GM21390 (cell line): ENCODE measurements around the gene ZSWIM6.
A peak's percentile ranks its signal among the peaks of the same experiment; 100 is the strongest.
"Not testable (repeated sequence)": the region's sequence is repeated elsewhere in the genome, so short reads cannot be mapped to it uniquely, and the experiment has no call there.

Experiments used
- ATAC-seq: cut with Tn5 transposase; IDR thresholded peaks from one replicate; pipeline ENCODE4 v1.9.1; 2021; ENCODE audit not compliant: unreplicated experiment

ZSWIM6 gene

GRCh38 chr5:61405511-61406295, 73.6 kb downstream of the ZSWIM6 start:
- ATAC-seq = no peak

DNA sequence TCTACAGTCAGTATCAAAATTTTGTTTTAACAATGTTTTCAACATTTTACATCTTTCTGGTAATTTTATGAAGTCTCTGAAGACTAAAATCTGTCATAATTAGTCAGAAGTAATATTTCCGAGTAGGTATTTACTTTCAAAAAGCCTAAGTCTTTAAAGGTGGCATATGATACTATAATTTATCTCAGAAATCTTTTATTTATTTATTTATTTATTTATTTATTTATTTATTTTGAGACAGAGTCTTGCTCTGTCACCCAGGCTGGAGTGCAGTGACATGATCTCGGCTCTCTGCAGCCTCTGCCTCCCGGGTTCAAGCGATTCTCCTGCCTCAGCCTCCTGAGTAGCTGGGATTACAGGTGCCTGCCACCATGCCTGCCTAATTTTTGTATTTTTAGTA, 74.4 kb downstream of the ZSWIM6 start:
- not testable (repeated sequence) for ATAC-seq

GRCh38 chr5:61407706-61408270, 75.7 kb downstream of the ZSWIM6 start:
- ATAC-seq = no peak

DNA sequence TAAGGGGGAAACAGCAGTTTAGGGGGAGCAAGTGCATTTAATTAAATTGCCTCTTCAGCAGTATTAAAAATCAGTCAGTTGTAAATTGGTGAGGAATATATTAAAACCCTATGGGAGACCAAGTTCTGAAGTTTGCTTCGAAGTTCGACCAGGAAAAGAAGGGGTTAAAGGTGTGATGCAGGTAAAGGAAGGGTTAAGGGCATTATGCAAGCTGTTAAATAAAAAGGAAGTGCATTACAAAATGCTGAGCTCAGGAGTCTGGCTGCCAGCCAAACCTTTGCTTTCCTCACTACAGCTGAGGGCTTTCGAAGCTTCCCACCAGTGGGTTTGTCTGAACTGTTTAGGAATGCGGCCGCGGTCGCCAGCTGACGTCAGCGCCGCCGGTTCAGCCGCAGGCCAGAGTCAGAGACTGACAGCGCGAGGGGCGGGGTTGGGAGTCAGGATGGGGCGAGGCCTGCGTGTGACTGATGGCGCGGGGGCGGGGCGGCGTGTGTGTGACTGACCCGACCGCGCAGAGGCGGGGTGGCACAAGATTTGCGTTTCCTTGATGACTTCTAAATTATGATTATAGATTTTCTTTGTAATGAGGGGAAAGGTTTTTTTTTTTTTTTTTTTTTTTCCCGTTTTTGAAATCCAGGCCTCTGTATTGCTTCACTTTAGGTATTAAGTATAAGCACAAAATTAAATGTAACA, 76.6 kb downstream of the ZSWIM6 start:
- ATAC-seq = peak; percentile 100

DNA sequence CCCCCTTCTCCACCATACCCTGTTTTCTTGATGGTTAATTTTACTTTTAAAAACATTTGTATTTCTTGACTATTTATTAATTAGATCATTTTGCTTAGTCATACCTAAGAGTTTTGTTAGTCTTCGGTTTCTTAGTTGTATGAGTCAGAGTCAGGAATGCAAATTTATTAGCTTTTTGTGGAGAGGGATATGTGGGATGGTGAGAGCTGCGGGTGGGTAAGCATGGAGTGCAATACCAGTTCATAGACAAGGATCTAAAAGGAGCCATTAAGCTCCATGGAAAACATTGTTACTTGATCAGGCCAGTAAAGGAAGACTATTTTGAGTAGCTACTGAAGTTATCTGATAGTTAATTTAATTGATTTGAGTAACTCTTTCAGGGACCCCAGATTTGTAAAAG, 77.5 kb downstream of the ZSWIM6 start:
- no peak for ATAC-seq

GRCh38 chr5:61410811-61411210, 78.8 kb downstream of the ZSWIM6 start:
- ATAC-seq = no peak

- no peak for ATAC-seq
These were observed 80.3 kb downstream of the ZSWIM6 start for GRCh38 chr5:61412361-61412760.

DNA sequence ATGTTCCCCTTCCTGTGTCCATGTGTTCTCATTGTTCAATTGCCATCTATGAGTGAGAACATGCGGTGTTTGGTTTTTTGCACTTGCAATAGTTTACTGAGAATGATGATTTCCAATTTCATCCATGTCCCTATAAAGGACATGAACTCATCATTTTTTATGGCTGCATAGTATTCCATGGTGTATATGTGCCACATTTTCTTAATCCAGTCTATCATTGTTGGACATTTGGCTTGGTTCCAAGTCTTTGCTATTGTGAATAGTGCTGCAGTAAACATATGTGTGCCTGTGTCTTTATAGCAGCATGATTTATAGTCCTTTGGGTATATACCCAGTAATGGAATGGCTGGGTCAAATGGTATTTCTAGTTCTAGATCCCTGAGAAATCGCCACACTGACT, 81.1 kb downstream of the ZSWIM6 start:
- ATAC-seq = not testable (repeated sequence)

- no peak for ATAC-seq
These were observed 82.7 kb downstream of the ZSWIM6 start for GRCh38 chr5:61414806-61415205.

GRCh38 chr5:61416010-61416409, 84.0 kb downstream of the ZSWIM6 start:
- no peak for ATAC-seq

DNA sequence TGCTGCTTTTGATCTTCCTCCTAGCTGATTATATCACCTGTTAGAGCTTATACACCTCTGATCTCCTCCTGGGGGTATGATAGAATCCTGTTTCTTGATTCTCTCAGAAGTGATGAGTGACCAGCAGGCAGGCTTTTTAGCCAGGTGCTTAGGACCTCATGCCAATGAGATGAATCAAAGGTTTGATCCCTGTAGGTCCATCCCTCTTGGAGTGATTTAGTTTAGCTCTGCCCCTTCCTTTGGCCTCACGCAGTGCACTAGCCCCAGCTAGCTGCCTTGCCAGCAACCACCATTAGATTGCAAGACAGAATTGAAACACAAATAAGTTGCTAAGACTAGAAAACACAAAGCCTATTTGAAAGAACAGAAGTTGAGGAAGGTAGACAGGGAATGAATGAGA, 84.4 kb downstream of the ZSWIM6 start:
- ATAC-seq = no peak

- ATAC-seq = no peak
These were observed 85.3 kb downstream of the ZSWIM6 start for GRCh38 chr5:61417340-61417739.

GRCh38 chr5:61417851-61418250, 85.8 kb downstream of the ZSWIM6 start:
- ATAC-seq = no peak

- ATAC-seq = no peak
These were observed 87.0 kb downstream of the ZSWIM6 start for GRCh38 chr5:61419106-61419505.

GRCh38 chr5:61420016-61420415, 88.0 kb downstream of the ZSWIM6 start:
- ATAC-seq = no peak

DNA sequence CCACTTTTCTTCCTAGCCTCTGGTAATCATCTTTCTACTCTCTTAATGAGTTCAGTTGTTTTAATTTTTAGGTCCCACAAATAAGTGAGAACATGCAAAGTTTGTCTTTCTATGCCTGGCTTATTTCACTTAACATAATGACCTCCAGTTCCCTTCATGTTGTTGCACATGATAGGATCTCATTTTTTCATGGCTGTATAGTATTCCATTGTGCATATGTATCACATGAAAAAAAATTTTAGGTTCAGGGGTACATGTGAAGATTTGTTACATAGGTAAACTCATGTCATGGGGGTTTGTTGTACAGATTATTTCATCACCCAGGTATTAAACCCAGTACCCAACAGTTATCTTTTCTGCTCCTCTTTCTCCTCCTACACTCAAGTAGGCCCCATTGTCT, 89.2 kb downstream of the ZSWIM6 start:
- not testable (repeated sequence) for ATAC-seq

GRCh38 chr5:61423487-61424145, 91.6 kb downstream of the ZSWIM6 start:
- ATAC-seq = no peak

GRCh38 chr5:61425918-61426317, 93.9 kb downstream of the ZSWIM6 start:
- no peak for ATAC-seq

- ATAC-seq = no peak
These were observed 97.8 kb downstream of the ZSWIM6 start for GRCh38 chr5:61429906-61430305.

- no peak for ATAC-seq
These were observed 100.0 kb downstream of the ZSWIM6 start for GRCh38 chr5:61431923-61432620.

- ATAC-seq = no peak
These were observed 103.3 kb downstream of the ZSWIM6 start for GRCh38 chr5:61435368-61435767.
